ENCODE data around the gene ERG. TPM values are rescaled to one million over a fixed set of nuclear protein-coding genes. Genes with fewer than 3 reads are reported as not detected.

The ERG gene
- total RNA-seq, 3 donors from 2014 or later, result 12.2 to 21.0 (median 14.0) TPM

- no peak for DNase-seq (ENCODE audit: low spot score in 2 of 2)
- TF ChIP-seq POLR2AphosphoS5 (IDR thresholded peaks at IDR 0.05) (no peak), POLR2A (IDR thresholded peaks at IDR 0.05) (no peak), CTCF (IDR thresholded peaks at IDR 0.05) (no peak)
- H3K4me3 ChIP-seq, result peak overlapping the region; percentile 30 to 57 (median 36)
Observed at GRCh38 chr21:38494703-38495102, 3.6 kb downstream of the ERG start.

GRCh38 chr21:38494251-38494642 is 4.0 kb downstream of the ERG start:
- Histone ChIP-seq H3K4me1 (no peaks in the 10 kb centered on the region), H3K27ac (peak overlapping the region in 1 of 2 donors; percentile 75), H3K27me3 (no peaks in the 10 kb centered on the region), H3K36me3 (no peaks in the 10 kb centered on the region), H3K9me3 (no peaks in the 10 kb centered on the region), H3K4me3 (peak overlapping the region in 2 of 3 donors; percentile 1 to 57)
- no peak for TF ChIP-seq POLR2AphosphoS5 (IDR thresholded peaks at IDR 0.05)
- TF ChIP-seq POLR2A (IDR thresholded peaks at IDR 0.05), result no peak
- TF ChIP-seq CTCF (IDR thresholded peaks at IDR 0.05), result no peak
- no peak for DNase-seq (ENCODE audit: low spot score in 2 of 2)
- intact Hi-C loops (cut with DNase I; ENCODE audit: low total_unique reads), result no loop called here

More at GRCh38 chr21:38494703-38495102, 3.6 kb downstream of the ERG start:
- intact Hi-C loops (cut with DNase I; ENCODE audit: low total_unique reads), result no loop called here
- Histone ChIP-seq H3K9me3 (no peaks in the 10 kb centered on the region), H3K27me3 (no peaks in the 10 kb centered on the region), H3K4me1 (no peaks in the 10 kb centered on the region), H3K36me3 (no peaks in the 10 kb centered on the region), H3K27ac (peak overlapping the region in 1 of 2 donors; percentile 38)

GRCh38 chr21:38493549-38494250 is 4.6 kb downstream of the ERG start:
- no peaks in the 10 kb centered on the region for H3K36me3 ChIP-seq
- H3K9me3 ChIP-seq, result no peaks in the 10 kb centered on the region
- no peak for DNase-seq (ENCODE audit: low spot score in 2 of 2)
- no peaks in the 10 kb centered on the region for H3K4me1 ChIP-seq
- H3K4me3 ChIP-seq, result peak overlapping the region in 2 of 3 donors; percentile 1 to 57
- TF ChIP-seq POLR2AphosphoS5 (IDR thresholded peaks at IDR 0.05) (no peak), POLR2A (IDR thresholded peaks at IDR 0.05) (no peak), CTCF (IDR thresholded peaks at IDR 0.05) (no peak)
- peak overlapping the region in 1 of 2 donors; percentile 75 for H3K27ac ChIP-seq
- intact Hi-C loops (cut with DNase I; ENCODE audit: low total_unique reads), result no loop called here
- H3K27me3 ChIP-seq, result no peaks in the 10 kb centered on the region

- TF ChIP-seq POLR2AphosphoS5 (IDR thresholded peaks at IDR 0.05) (no peak), POLR2A (IDR thresholded peaks at IDR 0.05) (no peak), CTCF (IDR thresholded peaks at IDR 0.05) (no peak)
- no peaks in the 10 kb centered on the region for H3K36me3 ChIP-seq
- no peak for DNase-seq (ENCODE audit: low spot score in 2 of 2)
- no peaks in the 10 kb centered on the region for H3K9me3 ChIP-seq
- peak overlapping the region in 1 of 2 donors; percentile 26 for H3K27ac ChIP-seq
- H3K27me3 ChIP-seq, result no peaks in the 10 kb centered on the region
- no peaks in the 10 kb centered on the region for H3K4me1 ChIP-seq
- intact Hi-C loops (cut with DNase I; ENCODE audit: low total_unique reads), result no loop called here
- no peak overlapping the region for H3K4me3 ChIP-seq
Observed at GRCh38 chr21:38492007-38492406, 6.3 kb downstream of the ERG start.

- Histone ChIP-seq H3K27ac (no peak overlapping the region), H3K4me1 (no peaks in the 10 kb centered on the region), H3K27me3 (no peaks in the 10 kb centered on the region), H3K4me3 (no peak overlapping the region), H3K36me3 (no peaks in the 10 kb centered on the region), H3K9me3 (no peaks in the 10 kb centered on the region)
- DNase-seq (ENCODE audit: low spot score in 2 of 2), result no peak
- no peak for TF ChIP-seq POLR2AphosphoS5 (IDR thresholded peaks at IDR 0.05)
- TF ChIP-seq CTCF (IDR thresholded peaks at IDR 0.05), result no peak
- TF ChIP-seq POLR2A (IDR thresholded peaks at IDR 0.05), result no peak
- intact Hi-C loops (cut with DNase I; ENCODE audit: low total_unique reads), result no loop called here
Observed at GRCh38 chr21:38491536-38491935, 6.7 kb downstream of the ERG start.
